H9 (cell line): ENCODE results near the gene LPAR1. TPM values are rescaled to one million over a fixed set of nuclear protein-coding genes. Genes with fewer than 3 reads are reported as not detected.

Source experiments
- DNase-seq: peaks from one replicate; pipeline ENCODE4 v3.0.0-alpha.2; 2017
- H2AFZ ChIP-seq: one replicate; pipeline ENCODE4 v1.6.1; 2013; ENCODE audit warnings: mild to moderate bottlenecking, low read length, control low read depth, moderate library complexity
- H2AK5ac ChIP-seq: 2 replicates; pipeline ENCODE4 v1.6.1; 2013; ENCODE audit warnings: low read length, control low read depth, mixed read lengths; ENCODE audit not compliant: insufficient read length
- H2BK120ac ChIP-seq: one replicate; pipeline ENCODE4 v1.6.1; 2013; ENCODE audit warnings: low read depth, mild to moderate bottlenecking, low read length, control low read depth, inconsistent platforms; ENCODE audit not compliant: poor library complexity, severe bottlenecking
- H2BK12ac ChIP-seq: 2 replicates; pipeline ENCODE4 v1.6.1; 2013; ENCODE audit warnings: low read length, control low read depth, mixed read lengths, low read depth; ENCODE audit not compliant: insufficient read length
- H2BK15ac ChIP-seq: 2 replicates; pipeline ENCODE4 v1.6.1; 2013; ENCODE audit warnings: low read depth, low read length, control low read depth
- H2BK20ac ChIP-seq: one replicate; pipeline ENCODE4 v1.6.1; 2013; ENCODE audit warnings: low read depth, mild to moderate bottlenecking, low read length, control low read depth, inconsistent platforms; ENCODE audit not compliant: poor library complexity, severe bottlenecking
- H2BK5ac ChIP-seq: 2 replicates; pipeline ENCODE4 v1.6.1; 2013; ENCODE audit warnings: low read length, control low read depth, mixed read lengths; ENCODE audit not compliant: insufficient read length
- H3K14ac ChIP-seq: 2 replicates; pipeline ENCODE4 v1.6.1; 2013; ENCODE audit warnings: low read length, control low read depth; ENCODE audit not compliant: insufficient read depth
- H3K18ac ChIP-seq: 2 replicates; pipeline ENCODE4 v1.6.1; 2013; ENCODE audit warnings: low read depth, mild to moderate bottlenecking, mixed read lengths, low read length, control low read depth; ENCODE audit not compliant: insufficient read length
- H3K23ac ChIP-seq: 2 replicates; pipeline ENCODE4 v1.6.1; 2013; ENCODE audit warnings: low read length, control low read depth, mixed read lengths, low read depth; ENCODE audit not compliant: insufficient read length
- H3K23me2 ChIP-seq: 2 replicates; pipeline ENCODE4 v1.6.1; 2013; ENCODE audit warnings: low read depth, mild to moderate bottlenecking, mixed read lengths, low read length, control low read depth; ENCODE audit not compliant: insufficient read length, poor library complexity, severe bottlenecking
- H3K27ac ChIP-seq: 2 replicates; pipeline ENCODE4 v1.5.1; 2013; ENCODE audit warnings: low read length, control low read depth, mixed read lengths, low read depth; ENCODE audit not compliant: insufficient read length
- H3K27me3 ChIP-seq: 2 replicates; pipeline ENCODE4 v1.6.1; 2013; ENCODE audit warnings: low read length, control low read depth, inconsistent platforms; ENCODE audit not compliant: insufficient read depth
- H3K4ac ChIP-seq: 2 replicates; pipeline ENCODE4 v1.6.1; 2013; ENCODE audit warnings: low read depth, mild to moderate bottlenecking, control low read depth, inconsistent platforms, low read length, moderate library complexity
- H3K4me1 ChIP-seq: 2 replicates; pipeline ENCODE4 v1.6.1; 2013; ENCODE audit warnings: low read length, control low read depth, inconsistent platforms; ENCODE audit not compliant: insufficient read depth
- H3K4me2 ChIP-seq: 2 replicates; pipeline ENCODE4 v1.6.1; 2013; ENCODE audit warnings: low read length, control low read depth, mixed read lengths; ENCODE audit not compliant: insufficient read length, insufficient read depth
- H3K56ac ChIP-seq: 2 replicates; pipeline ENCODE4 v1.6.1; 2013; ENCODE audit warnings: low read depth, mild to moderate bottlenecking, mixed read lengths, low read length, control low read depth; ENCODE audit not compliant: insufficient read length
- H3K79me1 ChIP-seq: 2 replicates; pipeline ENCODE4 v1.6.1; 2013; ENCODE audit warnings: low read depth, mild to moderate bottlenecking, moderate library complexity, low read length, control low read depth, inconsistent platforms; ENCODE audit not compliant: insufficient read depth, poor library complexity, severe bottlenecking
- H3K79me2 ChIP-seq: 2 replicates; pipeline ENCODE4 v1.6.1; 2013; ENCODE audit warnings: low read length, control low read depth, inconsistent platforms; ENCODE audit not compliant: insufficient read depth
- H3K9ac ChIP-seq: 2 replicates; pipeline ENCODE4 v1.6.1; 2013; ENCODE audit warnings: low read length, control low read depth, mixed read lengths; ENCODE audit not compliant: insufficient read length; ENCODE audit errors: extremely low read depth
- H3K9me3 ChIP-seq: one replicate; pipeline ENCODE4 v1.6.1; 2013; ENCODE audit warnings: low read depth, low read length, inconsistent platforms; ENCODE audit not compliant: control insufficient read depth
- H3T11ph ChIP-seq: one replicate; pipeline ENCODE4 v1.6.1; 2013; ENCODE audit warnings: mild to moderate bottlenecking, low read length, control low read depth, inconsistent platforms
- H4K20me1 ChIP-seq: one replicate; pipeline ENCODE4 v1.6.1; 2013; ENCODE audit not compliant: control insufficient read depth, insufficient read length, insufficient read depth
- H4K5ac ChIP-seq: 2 replicates; pipeline ENCODE4 v1.6.1; 2013; ENCODE audit warnings: low read depth, mild to moderate bottlenecking, mixed read lengths, low read length, control low read depth; ENCODE audit not compliant: insufficient read length
- H4K8ac ChIP-seq: replicated peaks from 2 replicates; pipeline ENCODE4 v1.6.1; 2013; ENCODE audit warnings: low read length, control low read depth, mixed read lengths, low read depth; ENCODE audit not compliant: insufficient read length
- H4K91ac ChIP-seq: 2 replicates; pipeline ENCODE4 v1.6.1; 2013; ENCODE audit warnings: low read depth, mild to moderate bottlenecking, moderate library complexity, mixed read lengths, low read length, control low read depth; ENCODE audit not compliant: insufficient read length
- H3K27ac Mint-ChIP-seq, 3 experiments: 2 replicates in 2 of 3; 3 replicates in 1 of 3; pipeline ENCODE4 v1.8.0; 2020 to 2021; ENCODE audit warnings: mixed read lengths in 3 of 3, mild to moderate bottlenecking in 1 of 3, moderate library complexity in 1 of 3
- H3K27me3 Mint-ChIP-seq: 2 replicates; pipeline ENCODE4 v1.8.0; 2021; ENCODE audit warnings: low read depth, mild to moderate bottlenecking, moderate library complexity, mixed read lengths
- H3K36me3 Mint-ChIP-seq, 3 experiments: 2 replicates in 2 of 3; 3 replicates in 1 of 3; pipeline ENCODE4 v1.8.0; 2020 to 2021; ENCODE audit warnings: low read depth in 3 of 3, mixed read lengths in 3 of 3; ENCODE audit not compliant: insufficient read depth in 1 of 3
- H3K4me1 Mint-ChIP-seq, 2 experiments: 2 replicates each; pipeline ENCODE4 v1.8.0; 2020; ENCODE audit warnings: mixed read lengths in 2 of 2
- H3K4me3 Mint-ChIP-seq, 2 experiments: 2 replicates in 1 of 2; 3 replicates in 1 of 2; pipeline ENCODE4 v1.8.0; 2020 to 2021; ENCODE audit warnings: mild to moderate bottlenecking in 2 of 2, mixed read lengths in 2 of 2, moderate library complexity in 1 of 2
- H3K9me3 Mint-ChIP-seq, 2 experiments: 2 replicates in 1 of 2; 3 replicates in 1 of 2; pipeline ENCODE4 v1.8.0; 2020; ENCODE audit warnings: mild to moderate bottlenecking in 2 of 2, mixed read lengths in 2 of 2, moderate library complexity in 1 of 2
- WGBS: extraction: QIAGEN DNeasy Blood & Tissue Kit; methylation state at CpG from one replicate; pipeline ENCODE4 v1.1.7; 2013; ENCODE audit warnings: missing lambda C conversion rate, low lambda C conversion rate, mixed read lengths; ENCODE audit not compliant: insufficient read length; ENCODE audit errors: extremely low coverage; 5-methylcytosine and 5-hydroxymethylcytosine counted together
- total RNA-seq: library from RNA; stranded (reverse); gene quantifications from 2 replicates; pipeline ENCODE4 v1.2.1, GENCODE V29; 2021
- TF ChIP-seq, protein P1 (sequence below): fragments of 200-600 bp; sonication (generic); conservative IDR thresholded peaks from 3 replicates; pipeline ENCODE4 v1.8.0; 2021; ENCODE audit warnings: antibody characterized with exemption, mild to moderate bottlenecking

Gene LPAR1
- total RNA-seq, 1 experiment from 2014 or later: 1.3 TPM

DNA sequence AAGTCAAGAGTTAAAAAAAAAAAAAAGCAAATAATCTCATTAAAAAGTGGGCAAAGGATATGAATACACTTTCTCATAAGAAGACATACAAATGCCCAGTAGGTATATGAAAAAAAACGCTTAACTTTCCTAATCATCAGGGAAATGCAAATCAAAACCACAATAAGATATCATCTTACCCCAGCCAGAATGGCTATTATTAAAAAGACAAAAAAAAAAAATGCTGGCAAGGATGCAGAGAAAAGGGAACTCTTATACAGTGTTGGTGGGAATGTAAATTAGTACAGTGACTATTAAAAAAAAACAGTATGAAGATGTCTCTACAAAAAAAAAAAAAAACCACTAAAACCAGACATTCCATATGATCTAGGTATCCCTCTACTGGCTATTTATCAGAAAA lies 79.4 kb downstream of the LPAR1 start:
- Histone ChIP-seq H4K8ac (no peak overlapping the region), H3K27ac (no peak overlapping the region), H2BK15ac (no peak overlapping the region), H4K5ac (no peak overlapping the region), H3T11ph (no peak overlapping the region), H3K27me3 (no peaks in the 10 kb centered on the region), H2BK5ac (no peak overlapping the region), H3K14ac (no peak overlapping the region), H3K4me1 (no peaks in the 10 kb centered on the region), H2BK120ac (no peak overlapping the region), H3K79me2 (no peaks in the 10 kb centered on the region), H2AFZ (no peak overlapping the region), H2AK5ac (no peak overlapping the region), H3K56ac (no peak overlapping the region), H3K4me2 (no peak overlapping the region), H4K91ac (no peak overlapping the region), H3K9ac (no peak overlapping the region), H4K20me1 (no peaks in the 10 kb centered on the region), H3K23ac (no peak overlapping the region), H2BK20ac (no peak overlapping the region), H3K23me2 (no peaks in the 10 kb centered on the region), H3K18ac (no peak overlapping the region), H3K79me1 (no peaks in the 10 kb centered on the region), H3K4ac (no peak overlapping the region), H2BK12ac (no peak overlapping the region), H3K9me3 (peaks cover 5% of the 10 kb centered on the region)
- TF ChIP-seq, protein P1, sequence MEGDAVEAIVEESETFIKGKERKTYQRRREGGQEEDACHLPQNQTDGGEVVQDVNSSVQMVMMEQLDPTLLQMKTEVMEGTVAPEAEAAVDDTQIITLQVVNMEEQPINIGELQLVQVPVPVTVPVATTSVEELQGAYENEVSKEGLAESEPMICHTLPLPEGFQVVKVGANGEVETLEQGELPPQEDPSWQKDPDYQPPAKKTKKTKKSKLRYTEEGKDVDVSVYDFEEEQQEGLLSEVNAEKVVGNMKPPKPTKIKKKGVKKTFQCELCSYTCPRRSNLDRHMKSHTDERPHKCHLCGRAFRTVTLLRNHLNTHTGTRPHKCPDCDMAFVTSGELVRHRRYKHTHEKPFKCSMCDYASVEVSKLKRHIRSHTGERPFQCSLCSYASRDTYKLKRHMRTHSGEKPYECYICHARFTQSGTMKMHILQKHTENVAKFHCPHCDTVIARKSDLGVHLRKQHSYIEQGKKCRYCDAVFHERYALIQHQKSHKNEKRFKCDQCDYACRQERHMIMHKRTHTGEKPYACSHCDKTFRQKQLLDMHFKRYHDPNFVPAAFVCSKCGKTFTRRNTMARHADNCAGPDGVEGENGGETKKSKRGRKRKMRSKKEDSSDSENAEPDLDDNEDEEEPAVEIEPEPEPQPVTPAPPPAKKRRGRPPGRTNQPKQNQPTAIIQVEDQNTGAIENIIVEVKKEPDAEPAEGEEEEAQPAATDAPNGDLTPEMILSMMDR: no peak
- Mint-ChIP-seq H3K4me3 (no peak overlapping the region), H3K4me1 (peaks cover 5 to 6% of the 10 kb centered on the region in 2 experiments), H3K27me3 (no peaks in the 10 kb centered on the region), H3K36me3 (peaks cover 6 to 26% (median 11%) of the 10 kb centered on the region in 3 experiments), H3K9me3 (peaks cover 20 to 26% of the 10 kb centered on the region in 2 experiments), H3K27ac (no peak overlapping the region)
- DNase-seq: no peak
- WGBS: no CpG with 5 or more reads among the region's 1 CpG
